Panc1 (cell line): ENCODE data around the gene ASCL3. TPM values are rescaled to one million over a fixed set of nuclear protein-coding genes. Genes with fewer than 3 reads are reported as not detected.
"Not testable (repeated sequence)": the region's sequence is repeated elsewhere in the genome, so short reads cannot be mapped to it uniquely, and the experiment has no call there.

ENCODE experiments used
- ATAC-seq: fragments of 200-7000 bp; cut with Tn5 transposase; 2 replicates; pipeline ENCODE4 v1.9.1; 2020; ENCODE audit warnings: mild to moderate bottlenecking, moderate library complexity
- BruUV-seq: library from RNA; stranded (reverse); fragments of 400-500 nt; replicated peaks from 2 replicates; lab custom pipeline; 2021; lab: Mats Ljungman, UMichigan
- CTCF ChIA-PET: fragments of 300-600 bp; sonication (Branson Sonifier 250); formaldehyde crosslinking; loops from one replicate; lab custom pipeline; 2022; ENCODE audit warnings: antibody characterized with exemption; lab: Charles Lee
- POLR2A ChIA-PET: fragments of 300-600 bp; sonication (Branson Sonifier 250); formaldehyde crosslinking; loops from one replicate; lab custom pipeline; 2022; ENCODE audit warnings: antibody characterized with exemption; lab: Charles Lee
- DNase-seq: peaks from one replicate; pipeline ENCODE4 v3.0.0-alpha.2; 2010; ENCODE audit warnings: low read depth, low spot score
- H3K27ac ChIP-seq: 2 replicates; pipeline ENCODE4 v1.5.1; 2011; ENCODE audit warnings: mild to moderate bottlenecking, low read length, inconsistent platforms
- H3K27me3 ChIP-seq: fragments of 200-500 bp; sonication (Bioruptor generic); 2 replicates; pipeline ENCODE4 v1.6.0; 2014; ENCODE audit warnings: low read length, inconsistent platforms; ENCODE audit not compliant: control insufficient read depth, insufficient read depth
- H3K36me3 ChIP-seq: fragments of 200-500 bp; sonication (Bioruptor generic); 2 replicates; pipeline ENCODE4 v1.5.1; 2014; ENCODE audit warnings: inconsistent platforms, mild to moderate bottlenecking, low read length, moderate library complexity; ENCODE audit not compliant: control insufficient read depth, insufficient read depth
- H3K4me1 ChIP-seq: 2 replicates; pipeline ENCODE4 v1.5.1; 2011; ENCODE audit warnings: inconsistent platforms, mild to moderate bottlenecking, low read length, moderate library complexity; ENCODE audit not compliant: control insufficient read depth, insufficient read depth
- H3K4me3 ChIP-seq, 2 experiments: 2 replicates each; pipeline ENCODE4 v1.5.1; 2011 to 2012; ENCODE audit warnings: low read depth in 2 of 2, low read length in 2 of 2, mild to moderate bottlenecking in 2 of 2, inconsistent platforms in 1 of 2, moderate library complexity in 1 of 2
- H3K9me3 ChIP-seq: fragments of 200-500 bp; sonication (Bioruptor generic); 2 replicates; pipeline ENCODE4 v1.5.1; 2014; ENCODE audit warnings: low read depth, mild to moderate bottlenecking, inconsistent platforms, low read length, moderate library complexity; ENCODE audit not compliant: control insufficient read depth, insufficient read depth
- CTCF ChIP-seq: fragments of 450-650 bp; IDR thresholded peaks from 2 replicates; pipeline ENCODE4 v1.5.1; 2017; ENCODE audit warnings: mild to moderate bottlenecking
- POLR2AphosphoS5 ChIP-seq: IDR thresholded peaks from 2 replicates; pipeline ENCODE4 v1.6.1; 2012; ENCODE audit warnings: mild to moderate bottlenecking, low read depth, low read length, moderate library complexity
- REST ChIP-seq, 2 experiments: IDR thresholded peaks; 2 replicates each; pipeline ENCODE4 v1.6.1; 2011 to 2012; ENCODE audit warnings: low read depth in 2 of 2, control low read depth in 1 of 2, low read length in 1 of 2, mild to moderate bottlenecking in 1 of 2, moderate library complexity in 1 of 2; ENCODE audit not compliant: insufficient read depth in 1 of 2
- SIN3A ChIP-seq: IDR thresholded peaks from 2 replicates; pipeline ENCODE4 v1.6.1; 2012; ENCODE audit warnings: low read depth, mild to moderate bottlenecking, low read length, moderate library complexity, borderline replicate concordance; ENCODE audit not compliant: insufficient read depth
- TCF7L2 ChIP-seq: IDR thresholded peaks from 2 replicates; pipeline ENCODE4 v1.6.1; 2011; ENCODE audit warnings: mild to moderate bottlenecking, low read depth, low read length, inconsistent platforms
- in situ Hi-C: cut with HindIII; loops from 2 replicates; pipeline ENCODE4 v1.10.0; 2016; ENCODE audit warnings: low sequenced_read_pairs, low pct_unique_long_range_greater_than_20kb
- intact Hi-C: fragments of 100-400 bp; cut with micrococcal nuclease; formaldehyde crosslinking; loops from one replicate; pipeline ENCODE4 v1.10.0; 2022; ENCODE audit not compliant: unreplicated experiment
- total RNA-seq: library from RNA; stranded (reverse); gene quantifications from one replicate; pipeline ENCODE4 v1.2.1, GENCODE V29; 2021; ENCODE audit not compliant: unreplicated experiment

Gene ASCL3
- total RNA-seq, 1 experiment from 2014 or later, result not detected

DNA sequence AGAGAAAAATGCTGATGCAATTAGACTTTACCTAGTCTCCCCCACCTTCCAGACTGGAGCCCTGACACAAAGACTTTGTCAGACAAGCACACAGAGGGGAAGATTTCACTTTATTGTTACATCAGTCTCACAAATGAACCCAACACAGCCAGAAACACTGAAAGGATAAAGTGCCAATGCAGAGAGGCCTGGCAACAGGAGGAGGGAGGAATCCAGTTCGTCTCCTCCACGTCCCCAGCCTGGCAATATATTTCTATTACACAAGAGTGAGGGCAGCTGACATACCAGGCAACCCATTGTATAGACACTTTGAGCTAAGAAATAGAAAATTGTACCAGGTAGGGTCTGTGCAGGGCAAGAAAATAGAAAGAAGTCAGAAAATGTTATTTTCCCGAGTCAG is 37.7 kb upstream of the ASCL3 start:
- ChIA-PET POLR2A (no interaction called here), CTCF (interaction anchor here (0.7 kb wide), 1 partner anchor 158 kb away, joined by 10 read pairs; no protein-coding TSS in a partner anchor)
- TF ChIP-seq TCF7L2 (no peak), CTCF (no peak), REST (IDR thresholded peaks at IDR 0.05; ENCODE audit: insufficient read depth in 1 of 2, low read depth in 2 of 2, low read length in 1 of 2) (no peak), POLR2AphosphoS5 (no peak), SIN3A (no peak)

GRCh38 chr11:8979365-8979764 is 36.5 kb upstream of the ASCL3 start:
- H3K27ac ChIP-seq, POLR2A ChIA-PET, ATAC-seq, H3K27me3 ChIP-seq, H3K4me1 ChIP-seq, H3K4me3 ChIP-seq, in situ Hi-C loops, DNase-seq, H3K36me3 ChIP-seq, intact Hi-C loops, H3K9me3 ChIP-seq, BruUV-seq: not testable (repeated sequence)
- CTCF ChIA-PET, result interaction anchor here (0.6 kb wide), 1 partner anchor 276 kb away, joined by 8 read pairs; no protein-coding TSS in a partner anchor

More for the DNA sequence above, 37.7 kb upstream of the ASCL3 start:
- Histone ChIP-seq H3K27ac (no peak overlapping the region), H3K4me3 (no peak overlapping the region), H3K4me1 (no peaks in the 10 kb centered on the region), H3K9me3 (no peaks in the 10 kb centered on the region), H3K36me3 (no peaks in the 10 kb centered on the region), H3K27me3 (no peaks in the 10 kb centered on the region)
- BruUV-seq, result no TSS peak
- intact Hi-C loops (no loop called here), in situ Hi-C loops (no loop called here)
- DNase-seq, result no peak
- ATAC-seq, result peak; percentile 19; the same call in 1 of the 2 replicates

GRCh38 chr11:8973121-8973520 is 30.3 kb upstream of the ASCL3 start:
- no peaks in the 10 kb centered on the region for H3K9me3 ChIP-seq
- H3K27me3 ChIP-seq, result no peaks in the 10 kb centered on the region
- ATAC-seq (no peak), DNase-seq (no peak)
- no TSS peak for BruUV-seq
- H3K36me3 ChIP-seq, result no peaks in the 10 kb centered on the region
- intact Hi-C loops, result no loop called here
- no peaks in the 10 kb centered on the region for H3K4me1 ChIP-seq
- H3K4me3 ChIP-seq, result no peak overlapping the region
- POLR2A ChIA-PET, result no interaction called here
- no peak overlapping the region for H3K27ac ChIP-seq
- in situ Hi-C loops, result no loop called here
- TF ChIP-seq SIN3A, result no peak
- TF ChIP-seq TCF7L2, result no peak
- no peak for TF ChIP-seq CTCF
- CTCF ChIA-PET, result interaction anchor here (0.5 kb wide), 1 partner anchor 1079 kb away, joined by 3 read pairs; no protein-coding TSS in a partner anchor
